IMR-90 (cell line): Measurements from ENCODE around the gene ARNT2. TPM values are rescaled to one million over a fixed set of nuclear protein-coding genes. Genes with fewer than 3 reads are reported as not detected.

Source experiments
- ATAC-seq: fragments of 200-7000 bp; cut with Tn5 transposase; 2 replicates; pipeline ENCODE4 v1.9.1; 2020; ENCODE audit warnings: low read depth, mild to moderate bottlenecking, moderate library complexity
- BruUV-seq: library from RNA; stranded (reverse); fragments of 400-500 nt; replicated peaks from 2 replicates; lab custom pipeline; 2021; lab: Mats Ljungman, UMichigan
- CTCF ChIA-PET: fragments of 300-600 bp; formaldehyde crosslinking; extraction: SDS; loops from one replicate; lab custom pipeline; 2021; ENCODE audit warnings: antibody characterized with exemption; lab: Yijun Ruan, JAX
- POLR2A ChIA-PET: fragments of 300-600 bp; sonication (Branson Sonifier 250); formaldehyde crosslinking; loops from one replicate; lab custom pipeline; 2022; ENCODE audit warnings: antibody characterized with exemption; ENCODE audit not compliant: unreplicated experiment; lab: Charles Lee
- DNase-seq: peaks from one replicate; pipeline ENCODE4 v3.0.0; 2013
- H2AFZ ChIP-seq: replicated peaks from 2 replicates; pipeline ENCODE3; 2013; ENCODE audit warnings: low read length, mild to moderate bottlenecking; ENCODE audit not compliant: poor library complexity
- H2AK5ac ChIP-seq: 2 replicates; pipeline ENCODE4 v1.6.1; 2013; ENCODE audit warnings: low read depth, low read length, inconsistent platforms
- H2AK9ac ChIP-seq: replicated peaks from 2 replicates; pipeline ENCODE3; 2013; ENCODE audit warnings: mild to moderate bottlenecking, low read depth, low read length, moderate library complexity; ENCODE audit not compliant: poor library complexity
- H2BK120ac ChIP-seq: 2 replicates; pipeline ENCODE4 v1.6.1; 2013; ENCODE audit warnings: low read depth, low read length, inconsistent platforms
- H2BK15ac ChIP-seq: 3 replicates; pipeline ENCODE4 v1.6.1; 2013; ENCODE audit warnings: low read depth, low read length, inconsistent platforms
- H2BK20ac ChIP-seq: 2 replicates; pipeline ENCODE4 v1.6.1; 2013; ENCODE audit warnings: low read depth, mild to moderate bottlenecking, inconsistent platforms, low read length, moderate library complexity
- H2BK5ac ChIP-seq: 2 replicates; pipeline ENCODE4 v1.6.1; 2013; ENCODE audit warnings: mild to moderate bottlenecking, low read depth, low read length, inconsistent platforms; ENCODE audit not compliant: poor library complexity, severe bottlenecking
- H3K14ac ChIP-seq: replicated peaks from 2 replicates; pipeline ENCODE4 v1.6.1; 2013; ENCODE audit warnings: low read depth, low read length, inconsistent platforms
- H3K18ac ChIP-seq: 2 replicates; pipeline ENCODE4 v1.6.1; 2013; ENCODE audit warnings: low read depth, low read length, control low read depth
- H3K23ac ChIP-seq: 2 replicates; pipeline ENCODE4 v1.6.1; 2013; ENCODE audit warnings: low read depth, low read length, inconsistent platforms
- H3K27ac ChIP-seq: 2 replicates; pipeline ENCODE4 v1.5.1; 2013; ENCODE audit warnings: mild to moderate bottlenecking, control low read depth, low read length; ENCODE audit not compliant: insufficient read depth
- H3K27me3 ChIP-seq: 2 replicates; pipeline ENCODE4 v1.6.1; 2013; ENCODE audit warnings: low read length; ENCODE audit not compliant: control insufficient read depth, insufficient read depth
- H3K36me3 ChIP-seq: 2 replicates; pipeline ENCODE4 v1.6.1; 2013; ENCODE audit warnings: low read length, mixed read lengths; ENCODE audit not compliant: control insufficient read depth, insufficient read depth
- H3K4ac ChIP-seq: 2 replicates; pipeline ENCODE4 v1.6.1; 2013; ENCODE audit warnings: low read depth, low read length, inconsistent platforms
- H3K4me1 ChIP-seq: 2 replicates; pipeline ENCODE4 v1.6.1; 2013; ENCODE audit warnings: low read length, mixed read lengths; ENCODE audit not compliant: control insufficient read depth, insufficient read depth
- H3K4me2 ChIP-seq: 2 replicates; pipeline ENCODE4 v1.6.1; 2013; ENCODE audit warnings: low read depth, mild to moderate bottlenecking, control low read depth, low read length, moderate library complexity
- H3K4me3 ChIP-seq: 2 replicates; pipeline ENCODE4 v1.5.1; 2013; ENCODE audit warnings: low read depth, mild to moderate bottlenecking, control low read depth, low read length, moderate library complexity; ENCODE audit not compliant: insufficient read depth
- H3K56ac ChIP-seq: 2 replicates; pipeline ENCODE4 v1.6.1; 2013; ENCODE audit warnings: low read length, inconsistent platforms; ENCODE audit not compliant: insufficient read depth; ENCODE audit errors: extremely low read depth
- H3K79me1 ChIP-seq, 2 experiments: 2 replicates each; pipeline ENCODE4 v1.6.1; 2013; ENCODE audit warnings: low read length in 2 of 2, inconsistent platforms in 1 of 2, low read depth in 1 of 2
- H3K9ac ChIP-seq: 2 replicates; pipeline ENCODE4 v1.6.1; 2013; ENCODE audit warnings: low read depth, low read length, control low read depth
- H3K9me1 ChIP-seq: 2 replicates; pipeline ENCODE4 v1.6.1; 2013; ENCODE audit warnings: low read length, inconsistent platforms; ENCODE audit not compliant: insufficient read depth
- H3K9me3 ChIP-seq: 2 replicates; pipeline ENCODE4 v1.6.1; 2013; ENCODE audit warnings: low read length; ENCODE audit not compliant: control insufficient read depth, insufficient read depth
- H4K20me1 ChIP-seq: 2 replicates; pipeline ENCODE4 v1.6.1; 2013; ENCODE audit warnings: low read length, inconsistent platforms; ENCODE audit not compliant: insufficient read depth
- H4K5ac ChIP-seq: 2 replicates; pipeline ENCODE4 v1.6.1; 2013; ENCODE audit warnings: mild to moderate bottlenecking, low read depth, low read length, control low read depth
- H4K8ac ChIP-seq, 2 experiments: 2 replicates each; pipeline ENCODE4 v1.6.1; 2013; ENCODE audit warnings: low read depth in 2 of 2, low read length in 2 of 2, control low read depth in 1 of 2, inconsistent platforms in 1 of 2
- H4K91ac ChIP-seq: 2 replicates; pipeline ENCODE4 v1.6.1; 2013; ENCODE audit warnings: low read depth, low read length, inconsistent platforms; ENCODE audit not compliant: insufficient read depth
- BHLHE40 ChIP-seq: fragments of 150-350 bp; IDR thresholded peaks from 2 replicates; pipeline ENCODE4 v1.6.1; 2016; ENCODE audit warnings: mild to moderate bottlenecking, low read depth, low read length
- CEBPB ChIP-seq: IDR thresholded peaks from 2 replicates; pipeline ENCODE4 v1.6.1; 2012; ENCODE audit warnings: low read depth, low read length, improper control_type of control experiment
- CHD1 ChIP-seq: IDR thresholded peaks from 2 replicates; pipeline ENCODE4 v1.6.1; 2012; ENCODE audit warnings: low read depth, low read length, improper control_type of control experiment
- CTCF ChIP-seq: conservative IDR thresholded peaks from 2 replicates; pipeline ENCODE4 v1.5.1; 2012; ENCODE audit warnings: mild to moderate bottlenecking, low read depth, low read length, improper control_type of control experiment
- ELK1 ChIP-seq: fragments of 150-350 bp; IDR thresholded peaks from 2 replicates; pipeline ENCODE4 v1.6.1; 2016; ENCODE audit warnings: low read depth, mild to moderate bottlenecking, low read length, moderate library complexity, borderline replicate concordance
- MAZ ChIP-seq: IDR thresholded peaks from 2 replicates; pipeline ENCODE4 v1.6.1; 2012; ENCODE audit warnings: low read depth, mild to moderate bottlenecking, low read length, improper control_type of control experiment, moderate library complexity, borderline replicate concordance
- MXI1 ChIP-seq: IDR thresholded peaks from 2 replicates; pipeline ENCODE4 v1.6.1; 2012; ENCODE audit warnings: low read depth, mild to moderate bottlenecking, low read length, moderate library complexity, borderline replicate concordance
- NFE2L2 ChIP-seq: fragments of 150-350 bp; IDR thresholded peaks from 2 replicates; pipeline ENCODE4 v1.6.1; 2016; ENCODE audit warnings: low read depth, mild to moderate bottlenecking, low read length
- RAD21 ChIP-seq: IDR thresholded peaks from 2 replicates; pipeline ENCODE4 v1.6.1; 2012; ENCODE audit warnings: low read length, improper control_type of control experiment
- RCOR1 ChIP-seq: IDR thresholded peaks from 2 replicates; pipeline ENCODE4 v1.6.1; 2012; ENCODE audit warnings: mild to moderate bottlenecking, low read length, improper control_type of control experiment; ENCODE audit not compliant: insufficient replicate concordance
- RFX5 ChIP-seq: IDR thresholded peaks from 2 replicates; pipeline ENCODE4 v1.8.0; 2012; ENCODE audit warnings: low read depth, mild to moderate bottlenecking, low read length, moderate library complexity
- USF2 ChIP-seq: fragments of 150-350 bp; IDR thresholded peaks from 2 replicates; pipeline ENCODE4 v1.6.1; 2017; ENCODE audit warnings: mild to moderate bottlenecking, antibody characterized with exemption, low read length, low read depth
- WGBS, 2 experiments: methylation state at CpG; one replicate each; pipeline versions ENCODE4 v1.1.5 to v1.1.7; 2013; ENCODE audit warnings: missing lambda C conversion rate in 2 of 2; ENCODE audit not compliant: insufficient read length in 1 of 2; ENCODE audit errors: extremely low coverage in 2 of 2; 5-methylcytosine and 5-hydroxymethylcytosine counted together
- dilution Hi-C: fragments of 300-500 bp; cut with HindIII; formaldehyde crosslinking; loops from one replicate; pipeline ENCODE4 v1.14.3; 2018; ENCODE audit warnings: low sequenced_read_pairs; ENCODE audit not compliant: unreplicated experiment
- in situ Hi-C: fragments of 300-500 bp; cut with MboI; formaldehyde crosslinking; loops from 3 replicates; pipeline ENCODE4 v1.14.3; 2019; ENCODE audit warnings: low sequenced_read_pairs, inconsistent platforms, mixed read lengths
- intact Hi-C: fragments of 100-400 bp; cut with micrococcal nuclease; formaldehyde crosslinking; loops from 2 replicates; pipeline ENCODE4 v1.10.0; 2022
- polyA plus RNA-seq, 3 experiments: library from polyadenylated mRNA; depleted of rRNA; stranded (reverse); fragments of >200 nt; gene quantifications; 2 replicates each; pipeline ENCODE4 v1.2.3, GENCODE V29; 2012; ENCODE audit warnings: low replicate concordance in 1 of 3
- total RNA-seq: library from RNA; depleted of rRNA; stranded (reverse); fragments of >200 nt; gene quantifications from 2 replicates; pipeline ENCODE4 v1.2.3, GENCODE V29; 2012

The ARNT2 gene
- total and polyA plus RNA-seq, 2 of the 4 experiments (the other 2 are of a cell fraction) = 18.2 to 19.0 TPM

GRCh38 chr15:80600626-80601025 is 196.4 kb downstream of the ARNT2 start:
- Histone ChIP-seq H2BK120ac (no peak overlapping the region), H2BK15ac (0 out of 3 replicates have a peak overlapping the region, but pooled peaks have one; percentile 10), H2AK9ac (no peak overlapping the region), H3K4me3 (no peak overlapping the region), H2AK5ac (no peak overlapping the region), H3K36me3 (0 out of 2 replicates have a peak, but pooled peaks cover 2% of the 10 kb centered on the region), H4K20me1 (no peaks in the 10 kb centered on the region), H4K8ac (no peak overlapping the region), H3K56ac (no peak overlapping the region), H3K4me2 (no peak overlapping the region), H3K4me1 (peaks cover 14% of the 10 kb centered on the region), H2BK20ac (no peak overlapping the region), H4K91ac (no peak overlapping the region), H3K9me1 (peaks cover 15% of the 10 kb centered on the region), H3K4ac (no peak overlapping the region), H3K9ac (no peak overlapping the region), H3K14ac (no peak overlapping the region), H2BK5ac (no peak overlapping the region), H3K23ac (no peak overlapping the region), H2AFZ (no peak overlapping the region), H3K27ac (no peak overlapping the region; the same call in 1 of the 2 replicates), H3K18ac (0 out of 2 replicates have a peak overlapping the region, but pooled peaks have one; percentile 27), H3K79me1 (peaks cover 0 to 8% of the 10 kb centered on the region in 2 experiments; a peak in 1 of 4 replicates), H3K27me3 (no peaks in the 10 kb centered on the region), H4K5ac (peak overlapping the region; percentile 47; the same call in 1 of the 2 replicates), H3K9me3 (peaks cover 9% of the 10 kb centered on the region)
- no CpG with 5 or more reads among the region's 3 CpGs for WGBS, 2 experiments
- in situ Hi-C loops (no loop called here), dilution Hi-C loops (no loop called here), intact Hi-C loops (no loop called here)
- POLR2A ChIA-PET = no interaction called here
- no peak for TF ChIP-seq BHLHE40
- no peak for TF ChIP-seq ELK1
- no peak for TF ChIP-seq RCOR1
- TF ChIP-seq NFE2L2 = no peak
- no peak for TF ChIP-seq RFX5
- no peak for TF ChIP-seq CEBPB
- no peak for TF ChIP-seq RAD21
- no peak for TF ChIP-seq MXI1
- TF ChIP-seq USF2 = no peak
- no peak for TF ChIP-seq MAZ
- TF ChIP-seq CHD1 = no peak
- no peak for TF ChIP-seq CTCF
- DNase-seq (no peak), ATAC-seq (no peak)
- CTCF ChIA-PET = interaction anchor here (0.6 kb wide), 2 partner anchors 134 to 144 kb away, joined by 3 read pairs; no protein-coding TSS in a partner anchor
- no TSS peak for BruUV-seq
